GM19240 (cell line): ENCODE measurements around the gene IGSF3.

Experiments used
- DNase-seq: peaks from one replicate; pipeline ENCODE4 v3.0.0; 2011; ENCODE audit warnings: low spot score; ENCODE audit not compliant: insufficient read length

Gene IGSF3

DNA sequence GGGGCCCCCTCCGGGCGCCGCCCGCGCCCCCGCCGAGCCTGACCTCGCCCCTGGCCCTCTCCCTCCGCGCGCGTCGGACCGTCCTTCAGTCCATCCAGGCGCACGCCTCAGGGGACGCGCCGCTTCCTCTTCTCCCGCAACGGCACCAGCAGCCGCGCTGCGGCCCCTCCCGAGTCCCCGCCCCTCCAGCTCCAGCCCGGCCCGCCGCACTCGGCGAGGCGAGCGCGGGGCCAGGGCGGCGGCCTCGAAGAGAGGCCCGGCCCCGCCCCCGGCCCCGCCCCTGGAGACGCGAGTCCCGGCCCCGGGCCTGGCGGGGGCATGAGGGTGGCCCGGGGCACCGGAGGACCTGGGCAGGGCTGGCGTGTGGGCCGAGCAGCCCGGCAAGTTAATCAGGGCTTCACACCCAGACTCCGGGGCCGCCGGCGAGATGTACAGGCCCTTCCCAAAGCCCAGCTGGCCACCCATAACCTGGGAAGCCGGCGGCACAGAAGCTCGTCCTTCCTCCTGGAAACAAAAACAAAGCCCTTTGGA, at the start of gene IGSF3:
Gene IGSF3, minus strand, starts transcription at position 159 of the 531 bp plus-strand sequence. CDS start 1,407 bp downstream, outside the sequence.
- DNase-seq: peak; percentile 26

DNA sequence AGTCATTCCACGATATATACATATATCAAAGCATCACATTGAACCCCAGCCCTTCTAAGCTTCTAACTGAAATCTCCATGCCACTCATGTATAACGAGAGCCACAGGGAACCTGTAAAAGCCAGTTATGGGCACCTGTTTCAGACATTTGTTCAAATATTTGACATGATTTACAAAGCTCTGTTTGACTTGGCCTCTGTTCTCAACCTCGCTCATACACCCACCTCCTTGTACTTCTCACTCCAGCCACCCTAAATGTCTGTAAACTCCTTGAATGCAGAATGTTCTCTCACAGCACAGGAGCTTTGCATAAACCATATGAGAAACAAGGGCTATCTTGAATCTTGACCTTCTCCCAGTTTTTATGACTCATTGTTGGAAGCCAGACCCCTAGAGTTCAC, 49.8 kb upstream of the IGSF3 start:
- DNase-seq: no peak

DNA sequence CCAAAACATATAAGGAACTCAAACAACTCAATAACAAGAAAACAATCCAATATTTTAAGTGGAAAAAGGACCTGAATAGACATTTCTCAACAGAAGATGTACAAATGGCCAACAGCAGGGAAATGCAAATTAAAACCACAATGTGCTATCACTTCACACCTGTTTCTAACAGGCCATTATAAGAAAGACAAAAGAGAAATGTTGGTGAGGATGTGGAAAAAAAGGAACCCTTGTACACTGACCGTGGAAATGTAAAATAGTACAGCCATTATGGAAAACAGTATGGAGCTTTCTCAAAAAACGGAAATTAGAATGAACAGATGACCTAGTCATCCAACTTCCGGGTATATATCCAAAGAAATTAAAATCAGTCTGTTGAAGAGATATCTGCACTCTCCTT, 48.9 kb upstream of the IGSF3 start:
- no peak for DNase-seq

DNA sequence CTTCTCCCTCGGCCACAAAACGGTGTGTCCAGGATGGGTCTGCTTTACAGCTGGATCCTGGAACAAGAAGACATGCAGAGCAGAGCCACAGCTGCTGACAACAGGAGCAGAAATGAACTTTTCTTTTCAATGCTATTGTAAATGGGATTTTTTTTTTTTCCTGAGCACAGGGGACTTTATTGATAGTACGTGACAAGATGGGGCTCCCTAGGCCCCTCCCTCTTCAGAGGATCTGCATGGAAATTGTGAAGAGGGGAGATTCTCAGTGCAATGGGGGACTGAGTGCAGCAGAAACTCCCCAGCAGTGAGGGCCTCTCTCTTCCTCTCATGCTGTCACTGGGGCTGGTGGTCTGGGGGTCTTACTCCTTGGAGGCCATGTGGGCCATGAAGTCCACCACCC, 45.9 kb upstream of the IGSF3 start:
- DNase-seq: no peak

DNA sequence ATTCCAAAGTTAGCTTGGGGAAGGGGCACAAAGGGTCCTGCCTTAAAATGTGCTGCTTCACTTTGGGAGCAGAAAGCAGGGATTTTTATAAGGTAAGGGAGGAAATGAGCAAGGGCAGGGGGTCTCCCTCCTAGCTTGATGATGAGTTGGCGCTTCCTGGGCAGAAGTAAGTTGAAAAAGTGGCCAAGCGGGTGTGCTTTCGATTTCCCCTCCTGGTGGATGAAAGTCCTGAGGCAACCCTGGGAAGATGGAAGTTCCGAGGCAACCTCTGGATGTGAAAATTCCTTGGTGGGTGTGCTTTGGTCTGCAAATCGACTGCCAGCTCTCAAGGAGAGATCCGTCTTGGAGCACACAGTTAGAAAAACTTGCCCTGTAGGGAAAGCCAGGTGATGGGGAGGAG, 45.0 kb upstream of the IGSF3 start:
- no peak for DNase-seq

DNA sequence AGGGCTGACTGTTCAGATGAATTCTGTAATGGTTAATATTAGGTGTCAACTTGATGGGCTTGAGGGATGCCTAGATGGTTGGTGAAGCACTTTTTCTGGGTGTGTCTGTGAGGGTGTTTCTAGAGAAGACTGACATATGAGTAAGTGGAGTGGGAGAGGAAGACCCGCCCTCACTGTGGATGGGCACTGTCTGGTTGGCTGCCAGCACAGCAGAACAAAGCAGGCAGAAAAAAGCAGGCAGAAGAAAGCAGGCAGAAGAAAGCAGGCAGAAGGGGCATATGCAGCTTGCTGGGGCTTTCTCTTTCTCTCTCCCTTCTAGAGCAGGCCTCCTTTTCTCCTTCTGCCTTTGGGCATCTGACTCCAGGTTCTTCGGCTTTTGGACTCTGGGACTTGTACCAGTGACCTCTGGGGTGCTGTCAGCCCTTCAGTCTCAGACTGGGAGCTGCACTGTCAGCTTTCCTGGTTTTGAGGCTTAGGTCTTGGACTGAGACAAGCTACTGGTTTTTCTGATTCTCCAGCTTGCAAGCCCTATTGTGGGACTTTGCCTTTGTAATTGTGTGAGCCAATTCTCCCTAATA, 43.8 kb upstream of the IGSF3 start:
- DNase-seq: no peak

DNA sequence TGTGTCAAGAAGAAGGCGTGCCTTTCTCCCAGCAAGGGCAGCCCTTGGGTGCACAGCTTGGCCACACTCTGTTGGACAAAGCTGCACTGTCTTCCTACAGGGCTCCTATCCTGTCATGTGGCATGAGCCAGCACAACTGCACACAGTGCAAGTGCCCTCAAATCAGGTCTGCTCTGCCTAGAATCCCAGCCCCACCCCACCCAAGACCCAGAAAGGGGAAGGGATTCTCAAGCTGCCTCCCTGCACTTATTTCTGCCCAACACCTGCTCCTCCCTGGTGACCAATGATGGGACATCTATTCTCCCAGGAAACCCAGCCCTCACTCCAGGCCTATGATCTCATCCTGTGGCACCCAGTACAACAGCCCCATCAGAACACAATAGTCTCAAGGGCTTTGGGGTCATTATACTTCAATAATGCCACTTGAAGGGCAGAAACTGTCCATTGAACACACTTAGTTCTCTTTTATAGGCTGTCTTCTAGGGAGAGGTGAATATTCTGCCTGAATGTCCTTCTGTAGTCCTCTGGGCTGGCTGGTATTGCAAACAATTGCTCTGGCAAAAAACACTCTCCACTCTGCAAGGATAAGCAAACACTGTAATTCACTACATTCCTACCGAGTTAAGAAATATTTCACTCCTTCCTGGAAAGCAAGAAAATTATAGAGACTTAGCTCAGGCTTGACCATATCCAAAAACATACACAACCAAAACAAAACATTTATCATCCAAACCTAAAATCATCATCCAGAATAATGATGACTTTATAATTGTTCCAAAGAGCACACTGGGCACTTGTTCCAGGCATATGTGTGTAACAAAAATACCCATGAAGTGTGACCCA, 43.1 kb upstream of the IGSF3 start:
- no peak for DNase-seq

DNA sequence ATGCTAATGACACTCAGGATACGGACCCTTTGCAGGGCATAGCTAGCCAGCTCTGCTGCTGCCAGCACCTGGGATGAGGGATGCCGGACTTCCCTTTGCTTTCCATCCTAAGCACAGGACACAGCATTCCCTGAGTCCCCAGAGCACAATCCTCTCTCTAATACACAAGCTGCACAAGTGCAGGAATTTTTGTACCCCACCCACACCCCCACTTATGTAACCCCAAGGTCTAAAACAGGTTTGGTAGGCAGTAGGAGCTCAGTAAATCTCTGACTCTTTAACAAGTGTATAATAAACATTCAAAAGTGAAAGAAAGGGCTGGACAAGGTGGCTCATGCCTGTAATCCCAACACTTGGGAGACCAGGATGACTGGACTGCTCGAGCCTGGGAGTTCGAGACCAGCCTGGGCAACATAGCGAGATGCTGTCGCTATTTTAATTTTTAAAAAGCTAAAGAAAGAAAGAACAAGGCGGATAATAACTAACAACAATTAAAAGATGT, 42.2 kb upstream of the IGSF3 start:
- DNase-seq: no peak

DNA sequence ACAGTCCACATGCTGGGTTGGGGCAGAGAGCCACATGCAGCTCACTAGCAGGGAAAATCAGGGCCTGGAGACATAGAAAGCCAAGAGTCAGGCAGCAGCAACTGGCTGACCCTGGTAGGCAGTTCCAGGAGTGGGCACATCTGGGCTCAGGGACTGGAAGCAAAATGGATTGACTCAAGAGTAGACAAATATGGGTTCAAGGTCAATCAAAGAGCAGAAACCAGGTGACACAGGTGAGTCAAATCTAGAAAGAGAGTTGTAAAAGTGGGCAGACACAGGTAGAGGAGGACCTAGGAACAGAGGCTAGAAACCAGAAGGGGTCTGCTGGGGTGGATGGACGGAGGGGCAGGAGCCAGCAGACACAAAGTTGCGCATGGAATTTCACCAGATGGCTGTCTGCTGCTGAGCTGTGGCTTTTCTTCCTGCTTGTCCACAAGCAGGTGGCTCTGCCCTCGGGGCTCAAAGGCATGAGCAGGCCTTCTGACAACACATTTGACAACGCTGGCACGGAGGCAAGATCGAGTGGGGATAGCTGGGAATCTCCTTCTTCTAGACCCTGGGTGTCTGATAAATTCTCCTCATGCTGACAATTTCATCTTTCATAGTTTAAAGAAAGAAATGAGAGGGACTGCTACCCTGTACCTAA, 40.8 kb upstream of the IGSF3 start:
- DNase-seq: no peak

DNA sequence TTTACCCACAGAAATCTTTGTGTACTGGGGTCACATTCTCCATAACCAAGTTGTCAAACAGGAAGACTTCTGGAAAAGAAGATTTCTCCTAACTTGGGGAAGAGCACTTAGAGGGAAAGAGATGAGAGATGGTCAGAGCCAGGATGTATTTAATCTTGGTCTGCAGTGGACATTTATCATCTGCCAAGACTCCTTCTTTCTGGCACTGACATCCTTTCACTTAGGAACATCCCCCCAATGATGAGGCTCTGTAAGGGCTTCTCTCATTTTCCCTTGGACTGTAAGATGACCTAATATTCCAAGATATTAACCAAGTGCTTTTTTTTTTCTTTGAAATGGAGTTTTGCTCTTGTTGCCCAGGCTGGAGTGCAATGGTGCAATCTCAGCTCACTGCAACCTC, 39.3 kb upstream of the IGSF3 start:
- DNase-seq: no peak

DNA sequence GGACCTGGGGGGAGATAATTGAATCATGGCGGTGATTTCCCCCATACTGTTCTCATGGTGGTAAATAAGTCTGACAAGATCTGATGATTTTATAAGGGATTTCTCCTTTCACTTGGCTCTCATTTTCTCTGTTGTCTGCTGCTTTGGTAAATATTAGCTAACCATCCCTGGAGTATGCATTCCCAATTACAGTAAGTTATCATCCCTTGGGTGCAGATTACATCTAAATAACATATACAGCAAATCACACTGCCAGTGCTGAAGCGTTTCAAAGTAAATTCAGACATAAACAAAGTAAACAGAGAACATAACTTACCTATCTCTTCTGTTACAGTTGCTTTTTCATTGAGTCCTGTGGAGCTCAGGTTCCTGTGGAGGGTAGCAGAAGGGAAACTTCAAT, 38.6 kb upstream of the IGSF3 start:
- DNase-seq: no peak

DNA sequence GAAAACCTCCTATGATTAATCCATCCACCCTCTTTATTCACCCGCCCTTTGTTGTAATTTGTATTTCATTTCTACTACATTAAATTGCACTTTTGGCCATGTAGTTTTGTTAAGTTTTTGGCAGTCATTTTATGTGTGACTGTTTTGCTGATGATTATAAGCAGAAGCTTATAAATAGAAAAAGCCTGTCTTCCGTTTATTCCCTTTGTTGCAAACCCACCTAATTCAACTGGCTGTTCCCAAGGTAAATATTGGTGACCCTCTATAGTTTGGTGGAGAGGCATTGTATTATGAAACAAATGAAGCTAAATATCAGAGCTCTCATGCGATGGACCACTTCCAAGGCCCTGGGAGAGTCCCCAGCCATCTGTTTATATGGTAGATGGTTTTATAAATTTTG, 36.7 kb upstream of the IGSF3 start:
- DNase-seq: no peak

DNA sequence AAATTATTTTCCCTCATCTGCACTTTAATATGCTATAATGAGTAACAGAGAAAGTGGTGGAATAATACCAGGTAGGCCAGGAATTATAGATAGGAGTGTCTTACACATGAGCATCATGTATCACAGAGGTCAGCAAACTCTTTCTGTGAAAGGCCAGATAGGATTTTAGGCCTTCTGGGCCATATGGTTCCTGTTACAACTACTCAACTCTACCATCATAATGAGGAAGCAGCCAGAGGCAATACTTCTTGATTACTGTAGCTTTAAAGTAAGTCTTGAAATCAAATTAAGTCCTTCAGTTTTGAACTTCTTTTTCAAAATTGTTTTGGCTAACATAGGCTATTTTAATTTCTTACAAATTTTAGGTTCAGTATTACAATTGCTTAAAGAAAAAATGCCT, 32.1 kb upstream of the IGSF3 start:
- DNase-seq: no peak

DNA sequence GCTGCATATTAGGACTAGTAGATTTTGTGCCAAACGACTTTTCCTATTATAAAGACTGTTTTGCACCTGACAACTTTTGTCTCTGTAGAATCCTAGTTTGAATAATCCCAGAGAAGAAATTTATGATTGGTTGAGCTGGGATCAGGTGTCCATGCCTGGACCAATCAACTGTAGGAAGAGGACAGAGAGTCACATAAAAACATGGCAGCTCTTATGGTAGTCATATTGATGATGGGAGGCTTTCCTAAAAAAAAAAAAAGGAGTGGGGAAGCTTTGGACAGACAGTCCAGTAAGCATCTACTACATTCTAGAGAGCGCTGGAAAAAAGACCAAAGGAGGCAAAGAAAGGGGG, 30.7 kb upstream of the IGSF3 start:
- no peak for DNase-seq

DNA sequence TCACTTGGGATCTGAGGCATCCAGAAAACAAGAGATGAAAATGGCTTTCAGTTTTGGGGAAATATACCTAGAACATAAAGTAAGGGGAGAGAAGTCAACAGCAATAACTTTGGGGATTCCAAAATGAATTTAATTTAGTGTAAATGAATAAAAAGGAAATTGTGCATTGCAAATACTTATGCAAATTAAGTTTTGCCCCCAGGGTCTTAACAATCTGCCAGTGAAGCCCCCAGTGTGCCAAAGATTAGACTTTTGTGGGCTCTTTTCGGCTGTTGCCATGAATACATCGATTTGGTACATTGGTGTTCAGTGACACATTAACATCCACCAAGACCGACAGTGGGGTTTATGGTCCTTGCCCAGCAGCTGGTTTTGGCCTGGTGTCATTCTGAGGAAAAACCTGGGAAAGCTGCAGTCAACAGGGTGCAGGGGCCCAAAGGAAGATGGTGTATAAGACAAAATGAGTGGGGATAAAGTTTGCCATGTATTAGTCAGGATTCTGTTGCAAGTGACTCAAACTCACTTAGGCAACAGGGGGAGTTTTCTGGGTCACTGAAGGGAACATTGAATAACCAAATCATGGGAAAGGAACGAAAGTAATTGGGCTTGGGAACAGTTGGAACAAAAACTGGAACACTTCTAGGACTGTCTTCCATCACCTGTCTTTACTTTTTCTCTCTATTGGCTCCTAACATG, 30.2 kb upstream of the IGSF3 start:
- DNase-seq: no peak

DNA sequence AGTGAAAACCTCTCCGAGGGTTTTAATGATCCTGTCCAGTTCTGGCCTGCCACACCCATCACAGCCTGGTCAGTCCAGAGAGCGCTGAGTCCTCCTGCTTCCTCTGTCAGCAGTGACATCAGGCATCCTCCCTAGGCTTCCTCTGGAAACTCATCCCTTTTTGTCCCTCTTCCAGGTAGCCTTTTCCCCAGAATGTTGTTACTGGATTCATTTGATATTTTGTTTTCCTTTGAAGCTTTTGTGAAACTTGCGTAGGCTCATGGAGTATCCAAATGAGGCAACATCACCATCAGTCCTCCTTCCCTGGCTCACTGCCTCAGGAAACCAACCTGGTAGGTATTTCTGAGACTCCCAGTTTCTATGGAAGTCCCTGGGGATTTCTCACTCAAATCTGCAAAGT, 27.0 kb upstream of the IGSF3 start:
- DNase-seq: no peak

DNA sequence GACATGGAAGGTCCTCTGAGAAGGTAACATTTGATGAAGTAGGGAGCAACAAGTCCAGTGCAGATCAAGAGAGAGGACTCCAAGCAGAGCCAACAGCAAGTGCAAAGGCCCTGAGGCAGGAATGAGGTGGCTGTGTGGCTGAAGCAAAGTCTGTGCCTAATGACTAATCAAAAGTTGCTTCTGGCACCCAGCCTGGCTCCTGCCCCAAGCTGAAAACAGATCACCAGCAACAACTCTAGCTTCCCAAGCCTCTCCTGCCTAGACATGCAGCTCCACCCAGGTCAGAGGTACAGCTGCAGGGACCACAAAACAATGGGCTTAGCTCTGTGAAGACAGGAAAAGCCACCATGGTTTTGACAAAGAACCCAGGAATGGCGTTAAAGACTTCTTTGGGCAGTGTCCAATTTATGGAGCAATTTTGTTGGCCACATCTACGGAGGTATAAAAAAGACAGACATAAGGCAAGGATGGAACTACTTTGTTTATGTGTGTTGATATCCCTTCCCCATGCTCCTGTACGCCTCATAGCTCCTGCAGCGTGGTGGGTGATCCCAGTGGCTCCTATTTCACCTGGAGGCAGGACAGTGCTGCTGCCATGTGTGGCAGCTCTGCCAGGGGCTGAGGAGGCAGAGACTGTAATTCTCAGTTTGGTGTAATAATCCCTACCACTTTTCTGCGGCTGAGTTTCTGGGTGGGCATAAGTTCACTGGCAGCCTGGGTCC, 26.4 kb upstream of the IGSF3 start:
- no peak for DNase-seq

DNA sequence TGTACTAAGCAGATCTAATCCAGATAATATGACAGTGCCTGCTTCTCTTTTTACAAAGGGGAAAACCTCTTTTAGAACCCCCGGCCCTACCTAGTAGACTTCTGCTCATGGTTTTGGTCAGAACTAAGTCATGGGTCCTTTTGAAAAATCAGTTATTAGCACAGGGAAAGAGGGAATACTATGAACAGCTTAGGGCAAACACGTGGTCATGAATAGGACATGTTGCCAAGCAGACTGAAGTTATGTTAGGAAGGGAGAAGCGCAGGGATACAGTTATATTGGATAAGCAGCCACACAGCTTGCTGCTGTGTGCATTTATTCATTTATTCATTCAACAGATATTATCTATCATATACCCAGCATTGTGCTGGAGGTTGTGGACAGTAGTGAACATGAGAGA, 25.3 kb upstream of the IGSF3 start:
- DNase-seq: no peak

DNA sequence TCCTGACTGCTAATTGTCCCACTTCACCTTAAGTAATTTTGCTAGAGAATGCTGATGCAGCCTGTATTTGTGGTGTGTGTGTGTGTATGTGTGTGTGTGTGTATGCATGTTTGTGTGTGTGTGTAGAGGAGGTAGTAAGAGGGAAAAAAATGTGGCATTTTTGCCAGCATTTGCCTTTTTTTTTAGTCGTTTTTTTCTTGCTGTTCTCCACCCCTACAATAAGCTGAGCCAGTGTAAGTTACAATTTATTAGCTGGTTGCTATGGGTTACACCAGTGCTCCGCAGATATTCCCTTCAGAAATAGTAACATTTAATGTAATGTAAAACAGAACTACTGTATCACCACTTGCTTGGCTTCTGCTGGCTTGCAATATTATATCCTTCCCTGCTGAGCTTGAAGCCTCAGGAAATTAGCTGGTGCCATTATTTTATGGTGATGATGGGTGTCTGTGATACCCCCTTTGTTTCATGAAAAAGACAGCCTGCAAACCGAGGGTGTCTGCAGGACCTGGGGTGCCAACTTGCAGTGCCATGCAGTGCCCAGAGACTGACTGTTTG, 23.4 kb upstream of the IGSF3 start:
- no peak for DNase-seq

DNA sequence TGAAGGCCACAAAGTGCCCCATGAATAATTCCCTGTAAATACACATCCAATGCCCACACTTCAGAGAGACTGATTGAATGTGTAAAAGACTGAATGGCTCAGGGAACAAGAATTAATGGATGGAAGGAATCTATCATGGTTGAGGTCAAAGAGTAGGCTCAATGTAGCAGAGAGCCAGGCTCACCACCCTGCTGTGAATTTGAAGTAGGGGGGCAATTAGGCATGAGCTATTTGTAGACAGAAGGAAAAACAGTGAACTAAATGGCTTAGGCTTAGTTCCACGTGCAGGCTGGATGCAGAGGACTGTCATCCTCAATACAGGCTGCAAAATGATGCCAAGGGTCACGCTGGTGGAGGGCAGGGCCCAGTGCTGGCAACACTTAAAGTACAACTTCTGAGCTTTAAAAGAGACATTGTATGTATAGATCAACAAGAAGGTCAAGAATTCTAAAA, 22.9 kb upstream of the IGSF3 start:
- DNase-seq: no peak
